ENCODE results near the gene AKR1C3.
A peak's percentile ranks its signal among the peaks of the same experiment; 100 is the strongest.
"Not testable (repeated sequence)": the region's sequence is repeated elsewhere in the genome, so short reads cannot be mapped to it uniquely, and the experiment has no call there.

Gene AKR1C3

DNA sequence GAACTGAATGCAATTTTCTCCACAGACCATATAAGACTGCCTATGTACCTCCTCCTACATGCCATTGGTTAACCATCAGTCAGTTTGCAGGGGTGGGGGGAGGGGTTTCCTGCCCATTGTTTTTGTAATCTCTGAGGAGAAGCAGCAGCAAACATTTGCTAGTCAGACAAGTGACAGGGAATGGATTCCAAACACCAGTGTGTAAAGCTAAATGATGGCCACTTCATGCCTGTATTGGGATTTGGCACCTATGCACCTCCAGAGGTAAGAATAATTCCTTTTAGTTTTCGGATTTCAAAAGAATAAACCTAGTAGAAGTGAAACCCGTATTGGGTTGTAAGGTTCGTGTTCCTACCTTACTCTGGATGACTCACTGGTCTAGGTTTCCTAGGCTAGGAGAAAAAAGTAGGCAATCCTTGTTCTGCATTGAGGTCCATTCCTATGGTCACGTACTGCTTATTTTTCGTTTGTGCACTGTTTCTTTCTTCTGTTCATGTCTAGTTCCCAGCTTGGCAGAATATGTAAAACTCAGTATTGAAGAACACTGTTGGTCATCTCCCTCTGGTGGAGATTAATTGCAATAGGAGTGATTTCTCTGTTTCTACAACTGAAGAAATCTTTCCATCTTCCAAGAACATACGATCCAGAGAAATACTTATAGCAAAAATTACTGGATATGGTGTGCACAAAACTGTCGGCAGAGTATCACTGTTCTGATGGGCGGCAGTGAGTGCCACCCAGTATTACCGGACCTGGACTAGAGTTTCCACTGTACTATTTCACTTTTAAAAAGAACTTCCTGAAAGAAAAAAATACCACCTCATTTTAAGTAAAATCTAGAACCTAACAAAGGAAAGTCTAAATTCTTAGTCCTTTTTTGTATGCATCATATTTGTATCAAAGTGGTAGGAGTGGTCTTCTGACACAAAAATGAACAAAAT is at the start of gene AKR1C3:
AKR1C3 (plus strand) TSS at position 150 of the 941 bp plus-strand sequence; CDS start at position 181, 31 bp downstream.
- peak; percentile 38 for DNase-seq

DNA sequence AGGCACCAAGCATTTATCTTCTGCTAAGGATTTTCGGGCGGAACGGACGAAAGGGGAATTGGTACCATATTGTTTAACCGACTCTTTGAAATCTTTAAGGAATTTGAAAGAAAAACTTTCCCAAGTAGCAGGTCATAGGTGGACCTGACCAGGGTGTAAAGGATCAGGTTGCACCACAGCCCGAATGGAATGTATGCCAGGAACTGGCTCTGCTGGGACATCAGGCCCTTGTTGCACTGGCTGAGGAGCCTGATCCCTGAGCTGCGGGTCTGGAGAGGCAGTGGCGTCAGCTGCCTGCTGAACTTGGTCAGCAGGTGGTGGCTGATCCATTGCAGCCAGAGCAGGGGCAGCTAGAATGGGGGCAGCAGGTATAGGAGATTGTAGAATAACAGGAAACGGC is 49.1 kb upstream of the AKR1C3 start:
- no peak for DNase-seq

DNA sequence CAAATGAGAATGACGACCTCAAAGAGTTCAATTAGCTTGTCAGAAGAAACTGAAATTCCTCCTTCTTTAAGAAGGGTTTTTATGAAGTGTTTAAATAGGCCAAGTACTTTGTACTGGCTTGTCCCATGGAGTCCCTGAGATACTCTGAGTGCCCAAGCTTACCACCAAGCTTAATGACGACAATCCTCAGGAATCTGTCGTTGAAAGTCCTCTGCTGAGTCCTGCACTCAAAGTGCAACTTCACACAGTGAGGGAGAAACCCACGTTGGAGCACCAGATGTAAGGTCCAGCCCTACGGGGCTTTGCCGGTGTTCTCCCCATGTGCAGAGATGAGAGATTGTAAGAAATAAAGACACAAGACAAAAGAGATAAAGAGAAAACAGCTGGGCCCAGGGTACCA is 47.8 kb upstream of the AKR1C3 start:
- no peak for DNase-seq

DNA sequence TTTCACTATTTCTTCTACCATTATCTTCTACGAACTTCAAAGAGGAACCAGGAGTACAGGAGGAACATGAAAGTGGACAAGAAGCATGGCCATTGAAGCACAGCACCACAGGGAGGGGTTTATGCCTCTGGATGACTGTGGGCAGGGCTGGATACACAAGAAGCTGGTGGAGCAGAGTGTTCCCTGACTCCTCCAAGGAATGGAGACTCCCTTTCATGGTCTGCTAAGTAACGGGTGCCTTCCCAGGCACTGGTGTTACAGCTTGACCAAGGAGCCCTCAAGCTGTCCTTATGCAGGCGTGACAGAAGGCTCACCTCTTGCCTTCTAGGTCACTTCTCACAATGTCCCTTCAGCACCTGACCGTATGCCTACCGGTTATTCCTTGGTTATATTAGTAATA is 47.2 kb upstream of the AKR1C3 start:
- not testable (repeated sequence) for DNase-seq

DNA sequence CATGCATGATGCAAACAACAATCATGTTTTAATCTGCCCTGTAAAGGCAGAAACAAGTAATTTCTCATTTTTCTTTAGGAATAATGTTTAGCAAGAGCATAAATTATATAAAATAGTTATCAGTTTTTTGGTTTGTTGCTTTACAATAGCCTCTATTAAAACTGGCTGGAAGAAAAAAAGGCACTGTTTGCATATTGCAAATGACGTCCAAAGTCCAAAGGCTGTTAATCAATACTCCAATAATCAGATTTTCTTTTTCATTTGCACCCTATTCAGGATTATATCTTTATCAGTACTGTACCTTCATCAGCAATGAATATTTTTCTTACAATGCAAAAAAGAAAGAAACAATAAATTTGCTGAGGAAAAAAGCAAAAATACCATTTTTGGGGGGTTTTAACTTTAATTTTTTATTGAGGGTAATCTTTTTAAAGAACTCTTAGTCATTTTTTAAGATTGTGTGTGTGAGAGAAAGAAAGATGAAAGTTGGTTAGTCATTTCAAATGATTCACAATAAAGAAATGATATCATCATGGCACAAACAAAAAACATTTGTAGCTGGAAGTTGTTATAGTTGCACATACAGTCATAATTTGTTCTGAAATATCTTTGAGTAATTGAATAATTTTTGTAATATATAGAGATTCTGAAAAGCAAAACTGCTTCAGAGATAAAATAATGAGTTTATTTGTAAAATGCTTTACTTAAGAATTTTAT is 46.1 kb upstream of the AKR1C3 start:
- no peak for DNase-seq

DNA sequence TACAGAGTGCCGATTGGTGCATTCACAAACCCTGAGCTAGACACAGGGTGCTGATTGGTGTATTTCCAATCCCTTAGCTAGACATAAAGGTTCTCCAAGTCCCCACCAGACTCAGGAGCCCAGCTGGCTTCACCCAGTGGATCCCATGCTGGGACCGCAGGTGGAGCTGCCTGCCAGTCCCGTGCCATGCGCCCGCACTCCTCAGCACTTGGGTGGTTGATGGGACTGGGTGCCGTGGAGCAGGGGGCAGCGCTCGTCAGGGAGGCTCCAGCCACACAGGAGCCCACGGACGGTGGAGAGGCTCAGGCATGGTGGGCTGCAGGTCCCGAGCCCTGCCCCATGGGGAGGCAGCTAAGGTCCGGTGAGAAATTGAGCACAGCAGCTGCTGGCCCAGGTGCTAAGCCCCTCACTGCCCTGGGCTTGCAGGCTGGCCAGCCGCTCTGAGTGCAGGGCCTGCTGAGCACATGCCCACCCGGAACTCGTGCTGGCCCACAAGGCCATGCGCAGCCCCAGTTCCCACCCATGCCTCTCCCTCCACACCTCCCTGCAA is 41.2 kb upstream of the AKR1C3 start:
- not testable (repeated sequence) for DNase-seq

DNA sequence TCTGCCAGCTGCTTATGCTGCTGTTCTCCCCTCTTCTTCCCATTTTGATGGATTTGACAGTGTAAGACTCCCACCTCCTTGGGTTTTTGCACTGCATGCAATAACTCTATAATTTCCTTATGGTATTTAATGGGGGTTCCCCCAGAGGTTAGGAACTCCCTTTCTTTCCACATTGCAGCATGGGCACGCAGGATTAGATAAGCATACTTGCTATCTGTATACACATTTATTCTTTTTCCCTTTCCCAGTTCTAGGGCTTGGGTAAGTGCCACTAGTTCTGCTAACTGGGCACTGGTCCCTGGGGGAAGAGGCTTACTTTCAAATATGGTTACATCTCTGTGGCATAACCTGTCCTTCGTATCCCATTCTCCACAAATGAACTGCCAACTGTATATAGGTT is 39.4 kb upstream of the AKR1C3 start:
- not testable (repeated sequence) for DNase-seq

DNA sequence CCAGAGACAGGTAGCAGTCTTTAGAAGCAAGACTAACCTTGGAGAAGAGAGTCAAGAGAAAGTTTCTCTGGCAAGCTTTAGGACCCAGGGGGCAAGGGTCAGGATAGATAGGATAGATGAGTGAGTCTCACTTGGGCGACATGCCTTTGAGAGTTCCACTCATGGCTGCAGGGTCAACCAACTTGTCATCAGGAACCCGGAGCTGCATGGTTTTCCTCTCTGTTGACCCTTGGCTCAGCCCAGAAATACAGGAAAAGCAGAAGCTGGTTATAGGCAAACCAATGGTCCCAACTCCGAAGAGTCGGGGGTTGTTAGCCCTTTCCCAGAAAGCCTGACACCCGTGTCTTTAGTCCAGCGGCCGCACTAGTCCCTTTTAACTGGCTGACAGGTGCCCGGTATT is 34.9 kb upstream of the AKR1C3 start:
- DNase-seq = not testable (repeated sequence)

DNA sequence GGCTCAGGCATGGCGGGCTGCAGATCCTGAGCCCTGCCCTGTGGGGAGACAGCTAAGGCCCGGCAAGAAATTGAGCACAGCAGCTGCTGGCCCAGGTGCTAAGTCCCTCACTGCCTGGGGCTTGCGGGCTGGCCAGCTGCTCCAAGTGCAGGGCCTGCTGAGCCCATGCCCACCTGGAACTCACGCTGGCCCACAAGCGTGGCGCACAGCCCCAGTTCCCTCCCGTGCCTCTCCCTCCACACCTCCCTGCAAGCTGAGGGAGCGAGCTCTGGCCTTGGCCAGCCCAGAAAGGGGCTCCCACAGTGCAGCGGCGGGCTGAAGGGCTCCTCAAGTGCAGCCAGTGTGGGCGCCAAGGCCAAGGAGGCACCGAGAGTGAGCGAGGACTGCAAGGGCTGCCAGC is 33.4 kb upstream of the AKR1C3 start:
- not testable (repeated sequence) for DNase-seq

DNA sequence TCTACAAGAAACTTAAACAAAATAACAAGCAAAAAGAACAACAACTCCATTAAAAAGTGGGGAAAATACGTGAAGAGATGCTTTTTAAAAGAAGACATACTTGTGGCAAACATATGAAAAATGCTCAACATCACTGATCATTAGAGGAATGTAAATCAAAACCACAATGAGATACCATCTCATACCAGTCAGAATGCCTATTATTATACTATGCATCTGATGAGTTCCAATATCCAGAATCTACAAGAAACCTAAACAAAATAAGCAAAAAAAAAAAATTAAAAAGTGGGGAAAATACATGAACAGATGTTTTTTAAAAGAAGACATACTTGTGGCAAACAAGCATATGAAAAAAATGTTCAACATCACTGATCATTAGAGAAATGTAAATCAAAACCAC is 29.6 kb upstream of the AKR1C3 start:
- DNase-seq = peak; percentile 30

DNA sequence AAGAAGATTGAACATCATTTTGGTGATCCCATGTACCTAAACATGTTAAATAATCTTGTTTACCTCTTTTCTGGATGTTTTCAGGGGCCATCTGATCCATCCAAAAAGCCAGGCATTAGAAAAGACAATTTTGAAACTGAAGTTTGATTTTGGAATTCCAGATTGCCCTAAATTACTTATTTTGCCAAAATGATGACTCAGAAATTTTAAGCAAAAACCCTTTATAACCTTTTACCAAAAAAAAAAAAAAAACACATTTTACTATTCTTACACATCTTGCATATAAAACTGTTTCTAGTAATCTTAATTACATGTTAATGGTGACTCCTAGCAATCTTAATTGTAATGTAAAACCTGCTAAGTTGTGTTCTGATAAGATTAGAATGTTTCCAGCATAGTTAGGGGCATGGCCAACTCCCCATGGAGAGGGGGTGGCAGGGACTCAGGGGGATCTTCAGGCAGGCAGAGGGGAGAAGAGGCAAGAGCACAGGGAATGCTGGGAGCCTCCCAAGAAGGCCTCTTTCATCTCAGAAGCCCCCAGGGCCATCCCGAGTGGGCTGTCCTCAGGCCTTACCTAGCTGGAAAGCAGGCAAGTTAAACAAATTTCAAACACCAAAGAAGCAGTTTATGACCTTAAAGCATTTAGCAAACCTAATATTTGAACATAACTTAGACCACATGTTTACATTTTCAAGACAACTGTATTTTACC is 25.8 kb upstream of the AKR1C3 start:
- no peak for DNase-seq

DNA sequence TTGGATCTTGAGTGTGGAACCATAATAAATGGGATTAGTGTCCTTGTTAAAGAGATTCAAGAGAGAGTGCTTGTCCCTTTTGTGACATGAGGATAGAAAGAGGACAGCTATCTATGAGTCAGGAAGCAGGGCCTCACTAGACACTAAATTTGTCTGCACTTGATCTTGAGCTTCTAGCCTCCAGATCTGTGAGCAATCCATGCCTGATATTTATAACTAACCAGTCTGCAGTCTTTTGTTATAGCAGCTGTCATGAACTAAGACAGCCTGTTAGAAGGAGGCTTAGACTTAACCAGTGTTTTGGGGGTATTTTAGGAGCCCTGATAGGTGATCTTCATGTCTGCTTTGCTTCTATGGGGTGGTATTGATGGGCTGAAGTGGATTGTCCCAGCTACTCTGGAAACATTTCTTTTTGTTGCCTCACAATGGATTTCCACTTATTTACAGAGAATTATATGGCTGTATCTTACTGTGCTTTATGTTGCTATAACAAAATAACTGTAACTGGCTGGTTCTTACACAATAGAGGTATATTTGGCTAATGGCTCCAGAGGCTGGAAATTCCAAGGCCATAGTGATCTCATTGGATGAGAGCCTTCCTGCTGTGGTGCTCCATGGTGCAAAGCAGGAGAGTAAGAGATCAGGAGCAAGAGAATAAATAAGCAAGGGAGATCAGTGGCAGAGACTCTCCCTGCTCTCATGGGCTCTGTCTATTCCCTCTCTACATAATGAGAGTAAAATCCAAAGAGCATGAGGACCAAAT is 23.4 kb upstream of the AKR1C3 start:
- DNase-seq = peak; percentile 21

DNA sequence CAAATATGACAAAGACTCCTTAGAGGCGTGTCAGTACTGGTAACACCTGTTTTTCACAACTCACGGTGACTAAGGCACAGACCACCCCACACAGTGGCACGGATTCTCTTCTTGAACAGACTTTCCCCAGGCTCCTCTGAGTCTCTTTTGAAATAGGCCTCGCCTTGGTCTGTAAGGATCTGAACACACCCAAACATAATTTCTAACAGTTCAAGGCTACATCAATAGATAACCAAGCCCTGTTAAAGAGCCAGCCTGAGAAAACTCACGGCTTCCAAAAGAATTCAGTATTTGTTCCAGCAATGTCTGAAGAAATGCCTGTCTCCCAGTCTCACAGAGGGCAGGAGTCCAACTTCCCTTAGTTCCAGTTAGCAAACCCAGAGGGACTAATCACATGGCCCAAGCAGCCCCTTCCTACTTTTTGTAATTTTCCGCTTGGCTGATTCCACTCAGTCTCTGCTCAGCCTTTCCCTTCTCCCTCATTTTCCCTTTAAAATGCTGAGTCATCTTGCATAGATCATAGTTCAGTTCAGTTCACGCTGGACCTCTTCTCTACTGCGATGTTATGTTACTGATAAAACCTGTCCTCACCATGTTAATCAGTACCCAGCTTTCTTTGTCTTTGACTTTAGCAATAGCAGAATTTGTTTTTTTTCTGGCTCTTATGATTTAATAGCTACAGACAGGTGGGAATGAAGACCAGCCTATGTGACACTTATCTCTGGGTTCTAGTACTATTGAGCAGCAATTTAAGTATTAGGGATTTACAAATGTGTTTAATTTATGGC is 22.6 kb upstream of the AKR1C3 start:
- DNase-seq = peak; percentile 79

DNA sequence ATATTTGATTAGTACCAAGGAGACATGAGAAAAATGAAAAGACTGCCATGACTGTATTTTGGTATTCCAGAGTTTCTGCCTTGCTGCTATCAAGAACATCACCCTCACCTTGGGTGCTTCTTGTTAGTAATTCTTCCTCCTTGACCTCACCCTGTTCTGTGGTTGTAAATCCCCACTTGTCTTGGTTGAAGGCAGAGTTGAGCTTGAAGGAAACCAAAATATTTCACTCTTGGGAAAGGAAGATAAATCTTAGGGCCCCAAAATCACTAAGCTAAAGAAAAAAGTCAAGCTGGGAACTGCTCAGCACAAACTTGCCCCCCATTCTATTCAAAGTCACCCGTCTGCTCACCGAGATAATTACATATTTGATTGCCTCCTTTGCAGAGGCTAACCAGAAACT is 20.6 kb upstream of the AKR1C3 start:
- DNase-seq = no peak

DNA sequence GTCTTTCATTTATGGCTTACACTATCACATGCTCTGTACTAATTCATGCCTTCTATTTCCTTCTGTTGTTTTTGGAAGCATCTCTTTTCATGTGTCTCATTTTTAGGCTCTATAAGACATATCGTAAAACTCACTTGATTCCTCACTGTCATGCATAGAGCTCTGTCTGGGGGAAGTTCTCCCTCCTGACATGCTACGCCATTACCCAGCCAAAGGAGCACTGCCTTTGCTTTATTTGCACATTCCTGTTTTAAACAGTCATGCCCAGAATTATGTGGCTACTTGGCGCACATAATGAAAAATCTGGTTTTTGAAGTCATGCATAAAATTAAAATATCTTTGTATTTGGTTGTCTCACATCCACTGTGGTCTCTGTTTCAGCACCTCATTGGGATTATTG is 17.6 kb upstream of the AKR1C3 start:
- peak; percentile 15 for DNase-seq

DNA sequence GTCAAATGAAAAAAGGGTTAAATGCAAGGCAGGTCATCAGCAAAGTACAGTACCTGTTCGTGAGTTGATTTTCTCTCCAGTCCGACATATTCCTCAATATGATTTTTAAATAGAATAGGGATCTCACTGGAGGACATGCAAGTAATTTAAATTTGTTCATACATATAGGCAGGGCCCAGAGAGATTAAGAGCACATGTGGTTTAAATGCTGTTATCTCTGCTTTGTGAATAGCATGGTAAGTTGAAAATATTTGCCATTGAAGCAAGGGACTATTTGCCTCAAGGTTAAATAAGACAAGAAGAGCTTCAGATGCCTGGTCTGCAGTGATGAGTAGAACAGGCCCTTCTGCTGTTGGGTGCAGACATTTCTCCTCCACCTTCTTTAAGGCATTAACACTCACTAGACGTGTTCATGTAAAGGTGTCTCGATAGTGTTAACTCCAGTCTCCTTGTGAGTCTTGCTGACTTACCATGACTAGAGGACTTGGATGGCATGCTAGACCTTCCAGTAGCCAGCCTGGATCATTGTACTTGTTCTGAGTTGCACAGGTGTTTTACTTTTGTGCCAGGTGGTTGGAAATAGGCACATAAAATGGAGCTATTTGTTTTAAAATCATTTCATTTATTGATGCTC is 15.6 kb upstream of the AKR1C3 start:
- no peak for DNase-seq

DNA sequence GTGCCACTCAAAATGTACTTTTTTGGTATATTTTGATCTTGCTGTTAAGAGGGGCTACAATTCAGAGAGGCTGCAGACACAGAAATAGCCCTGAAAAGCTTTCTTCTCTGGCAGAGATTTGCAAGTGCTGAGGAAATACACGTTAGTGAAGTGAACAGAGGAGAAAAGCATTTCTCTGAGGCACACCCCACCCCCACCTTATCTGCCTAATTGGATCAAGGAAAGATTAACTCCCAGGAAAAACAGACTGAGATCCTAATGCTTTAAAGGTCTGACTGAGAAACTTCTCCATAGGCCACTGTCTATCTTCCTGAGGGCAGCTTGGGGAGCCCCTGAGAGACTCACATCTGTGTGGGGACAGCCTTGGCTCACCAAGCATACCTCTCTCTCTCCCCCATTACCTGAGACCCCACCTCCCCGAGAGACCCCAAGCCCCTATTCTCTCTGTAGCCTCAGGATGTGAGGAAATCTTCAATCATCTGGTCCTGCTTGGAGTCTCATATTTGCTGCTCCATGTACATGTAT is 14.8 kb upstream of the AKR1C3 start:
- DNase-seq = no peak

DNA sequence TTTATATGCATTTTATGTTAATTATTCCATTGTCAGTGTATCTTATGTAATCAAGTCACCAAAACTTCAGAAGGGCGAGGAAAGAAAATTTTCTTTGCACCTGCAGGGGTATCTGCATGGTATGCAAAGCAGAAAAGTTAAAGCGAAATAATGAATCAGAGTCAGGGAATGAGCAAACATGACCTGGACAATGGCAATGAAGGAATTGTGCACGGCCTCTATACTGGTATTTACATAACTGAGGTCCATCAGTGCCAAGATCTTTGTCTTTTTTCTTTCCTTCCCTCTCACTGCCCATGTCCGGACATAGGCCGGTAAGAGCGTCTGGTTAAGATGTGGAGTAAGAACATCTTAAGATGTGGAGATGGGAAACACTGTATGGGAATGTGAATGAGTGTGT is 14.4 kb upstream of the AKR1C3 start:
- no peak for DNase-seq

DNA sequence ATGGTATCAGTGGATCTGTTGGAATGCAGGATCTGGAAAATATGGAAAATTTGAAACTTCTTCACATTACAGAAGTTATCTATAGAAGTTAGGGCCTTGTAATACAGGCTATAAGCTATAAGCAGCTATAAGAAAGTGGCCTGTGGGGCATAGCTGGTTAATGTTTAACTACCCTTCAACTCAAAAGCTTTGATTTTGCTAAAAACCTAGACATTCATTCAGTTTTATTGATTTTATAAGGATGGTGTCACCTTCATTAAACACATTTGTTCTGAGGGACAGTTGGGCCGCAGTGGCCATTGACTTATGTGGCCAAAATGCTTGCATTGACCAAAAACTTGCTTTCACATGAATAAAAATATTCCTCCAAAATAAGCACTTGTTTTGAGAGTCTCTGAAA is 13.1 kb upstream of the AKR1C3 start:
- DNase-seq = no peak

DNA sequence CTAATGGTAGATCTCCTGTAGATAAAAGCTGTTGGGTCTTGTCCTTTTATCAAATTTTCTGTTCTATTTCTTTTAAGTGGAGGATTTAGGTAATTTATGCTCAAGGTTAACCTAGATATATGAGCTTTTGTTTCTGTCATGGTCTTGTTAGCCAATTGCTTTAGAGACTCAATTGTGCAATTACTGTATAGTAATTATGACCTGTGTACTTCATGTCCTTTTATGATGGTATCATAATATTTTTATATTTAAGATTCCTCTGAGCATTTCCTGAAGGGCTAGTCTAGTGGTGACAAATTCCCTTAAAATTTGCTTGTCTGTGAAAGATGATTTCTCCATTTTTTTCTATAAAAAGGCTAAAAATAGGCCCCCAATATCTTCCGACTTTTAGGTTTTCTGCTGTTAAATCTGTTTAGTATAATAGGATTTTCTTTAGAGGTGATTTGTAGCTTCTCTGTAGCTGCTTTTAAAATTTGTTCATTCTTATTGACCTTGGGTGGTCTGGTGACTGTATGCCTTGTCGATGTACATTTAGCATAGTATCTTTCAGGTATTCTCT is 5.4 kb upstream of the AKR1C3 start:
- DNase-seq = no peak
